K562 (cell line): ENCODE data around the gene RAB4B. TPM values are rescaled to one million over a fixed set of nuclear protein-coding genes. Genes with fewer than 3 reads are reported as not detected.
"Not testable (repeated sequence)": the region's sequence is repeated elsewhere in the genome, so short reads cannot be mapped to it uniquely, and the experiment has no call there.

Experiments
- ATAC-seq: fragments of 200-7000 bp; cut with Tn5 transposase; 3 replicates; pipeline ENCODE4 v1.9.1; 2020; ENCODE audit warnings: moderate library complexity
- BruUV-seq: library from RNA; stranded (reverse); fragments of 400-500 nt; replicated peaks from 2 replicates; lab custom pipeline; 2021; lab: Mats Ljungman, UMichigan
- CTCF ChIA-PET: fragments of 300-600 bp; formaldehyde crosslinking; extraction: SDS; loops from one replicate; lab custom pipeline; 2021; ENCODE audit warnings: low intra/inter-chr PET ratio; lab: Yijun Ruan, JAX
- POLR2A ChIA-PET: fragments of 300-600, 350-650 bp; sonication (Branson Sonifier 250); formaldehyde crosslinking; extraction: SDS; loops from one replicate; lab custom pipeline; 2021; ENCODE audit warnings: antibody characterized with exemption, inconsistent platforms; lab: Yijun Ruan, JAX
- DNase-seq, 4 experiments: peaks; one replicate each; pipeline versions ENCODE4 v3.0.0 to v3.0.0-alpha.2; 2011 to 2018; ENCODE audit warnings: low spot score in 3 of 4, mixed read lengths in 3 of 4; ENCODE audit errors: extremely low read depth in 1 of 4
- FAIRE-seq: peaks from 2 replicates; lab custom pipeline; 2011; peaks lifted over from hg19 to GRCh38; lab: Jason Lieb, UNC
- H2AFZ ChIP-seq: 2 replicates; pipeline ENCODE4 v1.6.0; 2011; ENCODE audit warnings: low read depth, low read length, control low read depth, inconsistent platforms
- H3K27ac ChIP-seq: fragments of 200-600 bp; 3 replicates; pipeline ENCODE4 v1.8.0; 2011; ENCODE audit warnings: low read depth, mild to moderate bottlenecking, control low read depth, inconsistent platforms, low read length, moderate library complexity, mixed read lengths; ENCODE audit errors: extremely low read depth
- H3K27me3 ChIP-seq, 2 experiments: fragments of 300-600 bp in 1 of 2; 2 replicates in 1 of 2; 3 replicates in 1 of 2; pipeline versions ENCODE4 v1.6.0 to v1.8.0; 2011; ENCODE audit warnings: inconsistent platforms in 2 of 2, low read length in 2 of 2, mild to moderate bottlenecking in 1 of 2, mixed read lengths in 1 of 2, moderate library complexity in 1 of 2; ENCODE audit not compliant: control insufficient read depth in 2 of 2, insufficient read depth in 2 of 2
- H3K36me3 ChIP-seq: fragments of 300-600 bp; 3 replicates; pipeline ENCODE4 v1.8.0; 2011; ENCODE audit warnings: mild to moderate bottlenecking, low read length, inconsistent platforms; ENCODE audit not compliant: control insufficient read depth, insufficient read depth
- H3K4me1 ChIP-seq, 2 experiments: fragments of 200-600 bp in 1 of 2; replicated peaks in 1 of 2; 2 replicates in 1 of 2; 3 replicates in 1 of 2; pipeline versions ENCODE4 v1.5.1 to v1.8.0; 2011; ENCODE audit warnings: inconsistent platforms in 2 of 2, low read length in 2 of 2, mild to moderate bottlenecking in 1 of 2, mixed read lengths in 1 of 2, moderate library complexity in 1 of 2; ENCODE audit not compliant: control insufficient read depth in 2 of 2, insufficient read depth in 2 of 2
- H3K4me2 ChIP-seq: 2 replicates; pipeline ENCODE4 v1.6.1; 2011; ENCODE audit warnings: low read length, control low read depth, inconsistent platforms, mixed read lengths; ENCODE audit not compliant: insufficient read depth
- H3K4me3 ChIP-seq: fragments of 200-600 bp; sonication (generic), shearing (Covaris generic); 2 replicates; pipeline ENCODE4 v1.5.1; 2016; ENCODE audit warnings: control low read depth, inconsistent platforms
- H3K79me2 ChIP-seq: fragments of 200-600 bp; 3 replicates; pipeline ENCODE4 v1.8.0; 2011; ENCODE audit warnings: low read length, inconsistent platforms; ENCODE audit not compliant: control insufficient read depth, insufficient read depth
- H3K9ac ChIP-seq, 2 experiments: 2 replicates each; pipeline versions ENCODE4 v1.6.0 to v1.6.1; 2011; ENCODE audit warnings: low read depth in 2 of 2, low read length in 2 of 2, control low read depth in 1 of 2, inconsistent platforms in 1 of 2, mild to moderate bottlenecking in 1 of 2, mixed read lengths in 1 of 2; ENCODE audit not compliant: insufficient read depth in 1 of 2
- H3K9me1 ChIP-seq: one replicate; pipeline ENCODE4 v1.6.0; 2011; ENCODE audit warnings: inconsistent platforms, mild to moderate bottlenecking, low read length, moderate library complexity; ENCODE audit not compliant: control insufficient read depth, insufficient read depth
- H3K9me3 ChIP-seq: replicated peaks from 2 replicates; pipeline ENCODE4 v1.5.1; 2011; ENCODE audit warnings: low read depth, low read length, inconsistent platforms; ENCODE audit not compliant: control insufficient read depth, insufficient read depth
- H4K20me1 ChIP-seq: replicated peaks from 2 replicates; pipeline ENCODE4 v1.6.1; 2011; ENCODE audit warnings: low read length, inconsistent platforms, mixed read lengths; ENCODE audit not compliant: control insufficient read depth, insufficient read depth
- BCOR ChIP-seq: fragments of 450-650 bp; IDR thresholded peaks from 2 replicates; pipeline ENCODE4 v1.6.1; 2016
- CBFB ChIP-seq: sonication (generic); formaldehyde crosslinking; IDR thresholded peaks from 2 replicates; pipeline ENCODE4 v1.4.0; 2020; ENCODE audit warnings: mild to moderate bottlenecking, missing genetic modification reagents
- CBX1 ChIP-seq: sonication (generic); IDR thresholded peaks from 2 replicates; pipeline ENCODE4 v1.6.1; 2016; ENCODE audit warnings: antibody characterized with exemption, low read depth, mild to moderate bottlenecking
- CEBPB ChIP-seq: fragments of 450-650 bp; IDR thresholded peaks from 2 replicates; pipeline ENCODE4 v1.6.1; 2016; ENCODE audit warnings: missing genetic modification characterization, missing compliant biosample characterization
- DACH1 ChIP-seq: fragments of 450-650 bp; IDR thresholded peaks from 2 replicates; pipeline ENCODE4 v1.6.1; 2018; ENCODE audit not compliant: partially characterized antibody
- FIP1L1 ChIP-seq: fragments of 200-400 bp; formaldehyde crosslinking; IDR thresholded peaks from 2 replicates; pipeline ENCODE4 v1.6.1; 2018; ENCODE audit warnings: mild to moderate bottlenecking, low read depth, low read length; ENCODE audit not compliant: poor library complexity, severe bottlenecking
- GATAD2A ChIP-seq: fragments of 450-650 bp; IDR thresholded peaks from 2 replicates; pipeline ENCODE4 v1.6.1; 2017
- HNRNPUL1 ChIP-seq: fragments of 200-400 bp; formaldehyde crosslinking; IDR thresholded peaks from 2 replicates; pipeline ENCODE4 v1.6.1; 2017; ENCODE audit warnings: low read length
- KDM1A ChIP-seq, 2 experiments: fragments of 450-650 bp; IDR thresholded peaks; 2 replicates each; pipeline ENCODE4 v1.6.1; 2016; ENCODE audit warnings: mild to moderate bottlenecking in 2 of 2
- NFYB ChIP-seq: IDR thresholded peaks from 2 replicates; pipeline ENCODE4 v1.6.1; 2011; ENCODE audit warnings: mild to moderate bottlenecking, moderate library complexity; ENCODE audit not compliant: insufficient read length; ENCODE audit errors: extremely low read depth
- PHF20 ChIP-seq: fragments of 450-650 bp; IDR thresholded peaks from 2 replicates; pipeline ENCODE4 v1.6.1; 2018; ENCODE audit not compliant: partially characterized antibody
- RBM25 ChIP-seq: fragments of 200-400 bp; formaldehyde crosslinking; IDR thresholded peaks from 2 replicates; pipeline ENCODE4 v1.6.1; 2018; ENCODE audit warnings: low read length, low read depth, moderate library complexity; ENCODE audit not compliant: severe bottlenecking
- TAL1 ChIP-seq: fragments of 450-650 bp; IDR thresholded peaks from 2 replicates; pipeline ENCODE4 v1.6.1; 2016; ENCODE audit warnings: mild to moderate bottlenecking
- TCFL5 ChIP-seq: fragments of 250-450 bp; sonication (Bioruptor Pico); conservative IDR thresholded peaks from 2 replicates; pipeline ENCODE4 v1.6.1; 2021; ENCODE audit warnings: mild to moderate bottlenecking, moderate library complexity, matching md5 sums
- WHSC1 ChIP-seq: IDR thresholded peaks from one replicate; pipeline ENCODE4 v1.6.1; 2012; ENCODE audit warnings: low read length, control low read depth, inconsistent platforms
- ZNF146 ChIP-seq: IDR thresholded peaks from one replicate; pipeline ENCODE4 v1.6.1; 2018; ENCODE audit warnings: missing compliant biosample characterization; ENCODE audit not compliant: unreplicated experiment
- ZNF583 ChIP-seq: fragments of 250-450 bp; sonication (Bioruptor Pico); IDR thresholded peaks from 2 replicates; pipeline ENCODE4 v1.4.0; 2020
- ZNF764 ChIP-seq: fragments of 250-450 bp; sonication (Bioruptor Pico); IDR thresholded peaks from 2 replicates; pipeline ENCODE4 v1.4.0; 2020; ENCODE audit warnings: low read depth, mild to moderate bottlenecking, moderate library complexity
- WGBS: fragments of 100-300 bp; shearing (Covaris generic); methylation state at CpG from one replicate; pipeline ENCODE4 v1.1.6; 2016; ENCODE audit warnings: low coverage, mixed read lengths; ENCODE audit not compliant: insufficient coverage; ENCODE audit errors: missing lambda C conversion rate; 5-methylcytosine and 5-hydroxymethylcytosine counted together
- in situ Hi-C: fragments of 300-500 bp; cut with MboI; formaldehyde crosslinking; loops from 4 replicates; pipeline ENCODE4 v1.15.0; 2018; ENCODE audit warnings: inconsistent platforms, mixed read lengths
- intact Hi-C: fragments of 100-400 bp; cut with micrococcal nuclease; formaldehyde crosslinking; loops from 2 replicates; pipeline ENCODE4 v1.14.2; 2022
- polyA plus RNA-seq, 8 experiments: library from polyadenylated mRNA; depleted of rRNA in 4 of 8; stranded (reverse) in 5 of 8; unstranded in 3 of 8; fragments of >200 nt; fragmentation: Nextera tagmentation in 2 of 8; fragmentation: Illumina TruSeq in 1 of 8; extraction: Ambion mirVana in 2 of 8; extraction: Trizol in 1 of 8; gene quantifications; 2 replicates each; pipeline versions ENCODE4 v1.2.1 to v1.2.3, GENCODE V29; 2011 to 2014; ENCODE audit warnings: inconsistent platforms in 1 of 8, missing spikeins in 1 of 8
- total RNA-seq, 7 experiments: library from RNA; depleted of rRNA in 6 of 7; stranded (reverse); fragments of >200 nt in 6 of 7; fragmentation: Illumina TruSeq in 2 of 7; extraction: Trizol in 2 of 7; gene quantifications; 2 replicates each; pipeline versions ENCODE4 v1.2.1 to v1.2.3, GENCODE V29; 2011 to 2021; ENCODE audit warnings: low replicate concordance in 1 of 7

The RAB4B gene
- total and polyA plus RNA-seq, 9 of the 15 experiments (the other 6 are each of a cell fraction or from before 2014, with no cell fraction given) = 0.28 to 20.4 (median 9.0) TPM

- no peak overlapping the region for H3K27ac ChIP-seq
- ATAC-seq (no peak), DNase-seq (no peak), FAIRE-seq (no peak)
- peak; percentile 17 for TF ChIP-seq PHF20
- TF ChIP-seq HNRNPUL1 = no peak
- no peak for TF ChIP-seq NFYB
- TF ChIP-seq CBFB = no peak
- TF ChIP-seq FIP1L1 = no peak
- no peak for TF ChIP-seq GATAD2A
- no peak for TF ChIP-seq TAL1
- TF ChIP-seq CBX1 = no peak
- peak; percentile 31 for TF ChIP-seq RBM25
- TF ChIP-seq KDM1A (IDR thresholded peaks at IDR 0.05) = peak; percentile 38 to 70; a peak in 3 of 4 replicates
- no peak for TF ChIP-seq ZNF764
- no peak for TF ChIP-seq ZNF583 (CRISPR knock-in tag)
- peak; percentile 92 for TF ChIP-seq ZNF146 (CRISPR knock-in tag)
- no peak for TF ChIP-seq CEBPB (tag)
- TF ChIP-seq TCFL5 = no peak
- TF ChIP-seq DACH1 = no peak
- no peak for TF ChIP-seq WHSC1
- TF ChIP-seq BCOR = peak; percentile 82
- peaks cover 29 to 37% of the 10 kb centered on the region in 2 experiments for H3K4me1 ChIP-seq
- no TSS peak for BruUV-seq
- POLR2A ChIA-PET = interaction anchor here (0.6 to 0.7 kb wide), 2 partner anchors 23 to 110 kb away, joined by 3 to 4 read pairs; no protein-coding TSS in a partner anchor
- peaks cover under 1% of the 10 kb centered on the region for H3K9me1 ChIP-seq
- CTCF ChIA-PET = no interaction called here
- H3K4me3 ChIP-seq = no peak overlapping the region
- H4K20me1 ChIP-seq = no peaks in the 10 kb centered on the region
- H3K4me2 ChIP-seq = no peak overlapping the region
- intact Hi-C loops = no loop called here
- H3K79me2 ChIP-seq = peaks cover 3% of the 10 kb centered on the region; the same call in 1 of the 3 replicates
- in situ Hi-C loops = no loop called here
- H3K9ac ChIP-seq = no peak overlapping the region
- H2AFZ ChIP-seq = no peak overlapping the region
- H3K36me3 ChIP-seq = 0 out of 3 replicates have a peak, but pooled peaks cover 3% of the 10 kb centered on the region
- no peaks in the 10 kb centered on the region for H3K9me3 ChIP-seq
- no peaks in the 10 kb centered on the region for H3K27me3 ChIP-seq
These were observed 51.2 kb downstream of the RAB4B start for GRCh38 chr19:40829205-40829604.

GRCh38 chr19:40830741-40831140, 52.7 kb downstream of the RAB4B start:
- H3K9ac ChIP-seq, FAIRE-seq, CTCF ChIA-PET, H3K79me2 ChIP-seq, intact Hi-C loops, H3K36me3 ChIP-seq, H3K9me3 ChIP-seq, H3K4me3 ChIP-seq, H2AFZ ChIP-seq, in situ Hi-C loops, H3K27ac ChIP-seq, ATAC-seq, H3K4me2 ChIP-seq, H4K20me1 ChIP-seq, H3K27me3 ChIP-seq, H3K9me1 ChIP-seq, BruUV-seq, DNase-seq: not testable (repeated sequence)
- peaks cover 28 to 31% of the 10 kb centered on the region in 2 experiments for H3K4me1 ChIP-seq
- 93% methylated on average over 10 of the region's 16 CpGs for WGBS
- POLR2A ChIA-PET = interaction anchor here (0.6 kb wide), 1 partner anchor 50 kb away, joined by 3 read pairs; no protein-coding TSS in a partner anchor
